ENCODE measurements around the gene DCAF15. TPM values are rescaled to one million over a fixed set of nuclear protein-coding genes. Genes with fewer than 3 reads are reported as not detected.

The DCAF15 gene
- total RNA-seq, 1 donor from 2014 or later = 20.6 TPM

- Histone ChIP-seq H3K27me3 (no peaks in the 10 kb centered on the region), H3K9me3 (no peaks in the 10 kb centered on the region), H3K4me1 (peaks cover 19% of the 10 kb centered on the region), H3K4me3 (peak overlapping the region; percentile 79 to 99), H3K36me3 (no peaks in the 10 kb centered on the region), H3K27ac (no peak overlapping the region)
- TF ChIP-seq POLR2A (IDR thresholded peaks at IDR 0.05) (no peak), CTCF (IDR thresholded peaks at IDR 0.05) (no peak), POLR2AphosphoS5 (IDR thresholded peaks at IDR 0.05; ENCODE audit: insufficient read depth in 1 of 2, low read depth in 1 of 2) (no peak)
- no peak for DNase-seq (ENCODE audit: extremely low spot score in 2 of 2)
- intact Hi-C loops (cut with DNase I) = no loop called here
Observed at GRCh38 chr19:13906910-13907309, 45.4 kb upstream of the DCAF15 start.

GRCh38 chr19:13908674-13909073 lies 43.6 kb upstream of the DCAF15 start:
- no peak overlapping the region for H3K27ac ChIP-seq
- TF ChIP-seq POLR2A (IDR thresholded peaks at IDR 0.05) = no peak
- no peak overlapping the region for H3K4me3 ChIP-seq
- H3K9me3 ChIP-seq = no peaks in the 10 kb centered on the region
- intact Hi-C loops (cut with DNase I) = no loop called here
- DNase-seq (ENCODE audit: extremely low spot score in 2 of 2) = no peak
- peaks cover 19% of the 10 kb centered on the region for H3K4me1 ChIP-seq
- H3K36me3 ChIP-seq = peaks cover 3 to 15% of the 10 kb centered on the region in 2 donors
- no peaks in the 10 kb centered on the region for H3K27me3 ChIP-seq

- peaks cover 3 to 19% of the 10 kb centered on the region in 2 donors for H3K36me3 ChIP-seq
- intact Hi-C loops (cut with DNase I) = no loop called here
- no peak overlapping the region for H3K4me3 ChIP-seq
- no peak for TF ChIP-seq POLR2A (IDR thresholded peaks at IDR 0.05)
- TF ChIP-seq POLR2AphosphoS5 (IDR thresholded peaks at IDR 0.05; ENCODE audit: insufficient read depth in 1 of 2, low read depth in 1 of 2) = no peak
- TF ChIP-seq CTCF (IDR thresholded peaks at IDR 0.05) = no peak
- no peak for DNase-seq (ENCODE audit: extremely low spot score in 2 of 2)
- H3K27ac ChIP-seq = no peak overlapping the region
- H3K4me1 ChIP-seq = peaks cover 19% of the 10 kb centered on the region
- H3K27me3 ChIP-seq = no peaks in the 10 kb centered on the region
- no peaks in the 10 kb centered on the region for H3K9me3 ChIP-seq
Observed at GRCh38 chr19:13909430-13909829, 42.9 kb upstream of the DCAF15 start.

- no peak overlapping the region for H3K27ac ChIP-seq
- peaks cover 3 to 41% of the 10 kb centered on the region in 2 donors for H3K36me3 ChIP-seq
- no peaks in the 10 kb centered on the region for H3K4me1 ChIP-seq
- intact Hi-C loops (cut with DNase I) = no loop called here
- no peak for DNase-seq (ENCODE audit: extremely low spot score in 2 of 2)
- H3K4me3 ChIP-seq = no peak overlapping the region
- H3K9me3 ChIP-seq = no peaks in the 10 kb centered on the region
- TF ChIP-seq POLR2AphosphoS5 (IDR thresholded peaks at IDR 0.05; ENCODE audit: insufficient read depth in 1 of 2, low read depth in 1 of 2) (no peak), CTCF (IDR thresholded peaks at IDR 0.05) (no peak), POLR2A (IDR thresholded peaks at IDR 0.05) (no peak)
- H3K27me3 ChIP-seq = no peaks in the 10 kb centered on the region
Observed at GRCh38 chr19:13913352-13913751, 39.0 kb upstream of the DCAF15 start.

GRCh38 chr19:13914777-13915176 lies 37.5 kb upstream of the DCAF15 start:
- Histone ChIP-seq H3K9me3 (no peaks in the 10 kb centered on the region), H3K36me3 (peaks cover 3 to 55% of the 10 kb centered on the region in 2 donors), H3K27me3 (no peaks in the 10 kb centered on the region), H3K4me3 (no peak overlapping the region), H3K27ac (no peak overlapping the region), H3K4me1 (no peaks in the 10 kb centered on the region)
- no peak for TF ChIP-seq CTCF (IDR thresholded peaks at IDR 0.05)
- no peak for TF ChIP-seq POLR2A (IDR thresholded peaks at IDR 0.05)
- TF ChIP-seq POLR2AphosphoS5 (IDR thresholded peaks at IDR 0.05; ENCODE audit: insufficient read depth in 1 of 2, low read depth in 1 of 2) = no peak
- intact Hi-C loops (cut with DNase I) = no loop called here
- DNase-seq (ENCODE audit: extremely low spot score in 2 of 2) = no peak
